ENCODE data around the gene CNMD.
"Not testable (repeated sequence)": the region's sequence is repeated elsewhere in the genome, so short reads cannot be mapped to it uniquely, and the experiment has no call there.

CNMD gene

GRCh38 chr13:52686376-52686775 lies 53.2 kb downstream of the CNMD start:
- no peak overlapping the region for H3K9ac ChIP-seq
- H3K27ac ChIP-seq, result no peak overlapping the region
- no peak overlapping the region for H3K4me2 ChIP-seq
- H3K9me3 ChIP-seq (replicated peaks in 1 of 11), result no peaks in the 10 kb centered on the region
- peaks cover 0 to 10% (median 0%) of the 10 kb centered on the region in 11 experiments; a peak in 3 of 22 replicates for H4K20me1 ChIP-seq
- TF ChIP-seq Cebpa-rat (IDR thresholded peaks at IDR 0.05), result no peak
- no peaks in the 10 kb centered on the region for H3K27me3 ChIP-seq
- H3K36me3 ChIP-seq, result peaks cover 77 to 100% (median 88%) of the 10 kb centered on the region in 11 experiments
- H3K4me3 ChIP-seq, result no peak overlapping the region
- peaks cover 0 to 8% (median 1%) of the 10 kb centered on the region in 10 experiments; a peak in 8 of 20 replicates for H3K4me1 ChIP-seq

GRCh38 chr13:52685806-52686205 lies 53.8 kb downstream of the CNMD start:
- not testable (repeated sequence) for H3K4me2 ChIP-seq

GRCh38 chr13:52677823-52678222 lies 61.8 kb downstream of the CNMD start:
- Histone ChIP-seq H3K4me3 (no peak overlapping the region), H3K27me3 (no peaks in the 10 kb centered on the region), H3K27ac (no peak overlapping the region)

More at GRCh38 chr13:52685806-52686205, 53.8 kb downstream of the CNMD start:
- H3K4me3 ChIP-seq; H3K9me3 ChIP-seq (replicated peaks in 1 of 11); H3K27me3 ChIP-seq; H3K4me1 ChIP-seq; H3K27ac ChIP-seq; H3K9ac ChIP-seq; H4K20me1 ChIP-seq: not testable (repeated sequence)
- peaks cover 83 to 100% (median 88%) of the 10 kb centered on the region in 11 experiments for H3K36me3 ChIP-seq

GRCh38 chr13:52673465-52673864 lies 66.2 kb downstream of the CNMD start:
- no peak overlapping the region for H3K9ac ChIP-seq
- H3K4me2 ChIP-seq, result no peak overlapping the region
- H3K27ac ChIP-seq, result no peak overlapping the region
- no peaks in the 10 kb centered on the region for H3K4me1 ChIP-seq
- no peaks in the 10 kb centered on the region for H3K27me3 ChIP-seq
- no peak for TF ChIP-seq Cebpa-rat (IDR thresholded peaks at IDR 0.05)
- H3K4me3 ChIP-seq, result no peak overlapping the region
- H3K36me3 ChIP-seq, result peaks cover 72 to 99% (median 91%) of the 10 kb centered on the region in 11 experiments
- H4K20me1 ChIP-seq, result peaks cover 0 to 82% (median 15%) of the 10 kb centered on the region in 11 experiments; a peak in 10 of 22 replicates
- H3K9me3 ChIP-seq (replicated peaks in 1 of 11), result no peaks in the 10 kb centered on the region

More at GRCh38 chr13:52677823-52678222, 61.8 kb downstream of the CNMD start:
- Histone ChIP-seq H3K4me1 (no peaks in the 10 kb centered on the region), H4K20me1 (peaks cover 0 to 62% (median 15%) of the 10 kb centered on the region in 11 experiments; a peak in 10 of 22 replicates), H3K4me2 (no peak overlapping the region), H3K9ac (no peak overlapping the region), H3K36me3 (peaks cover 84 to 99% (median 94%) of the 10 kb centered on the region in 11 experiments), H3K9me3 (replicated peaks in 1 of 11) (no peaks in the 10 kb centered on the region)
- no peak for TF ChIP-seq Cebpa-rat (IDR thresholded peaks at IDR 0.05)

- no peaks in the 10 kb centered on the region for H3K9me3 ChIP-seq (replicated peaks in 1 of 11)
- H3K4me1 ChIP-seq, result no peaks in the 10 kb centered on the region
- H4K20me1 ChIP-seq, result peaks cover 0 to 66% (median 21%) of the 10 kb centered on the region in 11 experiments; a peak in 12 of 22 replicates
- no peak overlapping the region for H3K27ac ChIP-seq
- no peak overlapping the region for H3K9ac ChIP-seq
- H3K27me3 ChIP-seq, result no peaks in the 10 kb centered on the region
- H3K36me3 ChIP-seq, result peaks cover 72 to 99% (median 91%) of the 10 kb centered on the region in 11 experiments
- TF ChIP-seq Cebpa-rat (IDR thresholded peaks at IDR 0.05), result no peak
- H3K4me2 ChIP-seq, result no peak overlapping the region
- no peak overlapping the region for H3K4me3 ChIP-seq
Measured at GRCh38 chr13:52670726-52671125, 68.9 kb downstream of the CNMD start.

- Histone ChIP-seq H3K9ac (no peak overlapping the region), H3K27me3 (no peaks in the 10 kb centered on the region), H3K36me3 (peaks cover 68 to 96% (median 88%) of the 10 kb centered on the region in 11 experiments), H3K27ac (no peak overlapping the region), H4K20me1 (peaks cover 0 to 64% (median 13%) of the 10 kb centered on the region in 11 experiments; a peak in 11 of 22 replicates), H3K4me1 (no peaks in the 10 kb centered on the region), H3K4me2 (no peak overlapping the region), H3K9me3 (replicated peaks in 1 of 11) (no peaks in the 10 kb centered on the region), H3K4me3 (no peak overlapping the region)
- TF ChIP-seq Cebpa-rat (IDR thresholded peaks at IDR 0.05), result no peak
Measured at GRCh38 chr13:52669677-52670076, 69.9 kb downstream of the CNMD start.

- Histone ChIP-seq H4K20me1 (peaks cover 0 to 38% (median 8%) of the 10 kb centered on the region in 11 experiments; a peak in 13 of 22 replicates), H3K36me3 (peaks cover 79 to 97% (median 94%) of the 10 kb centered on the region in 11 experiments), H3K4me1 (peaks cover 0 to 13% (median 0%) of the 10 kb centered on the region in 10 experiments; a peak in 5 of 20 replicates), H3K9ac (no peak overlapping the region), H3K4me2 (no peak overlapping the region), H3K27me3 (no peaks in the 10 kb centered on the region), H3K27ac (no peak overlapping the region), H3K4me3 (no peak overlapping the region), H3K9me3 (replicated peaks in 1 of 11) (no peaks in the 10 kb centered on the region)
- no peak for TF ChIP-seq Cebpa-rat (IDR thresholded peaks at IDR 0.05)
Measured at GRCh38 chr13:52665325-52665724, 74.3 kb downstream of the CNMD start.

- Histone ChIP-seq H3K27me3 (no peaks in the 10 kb centered on the region), H3K9ac (no peak overlapping the region; a peak in 1 of 22 replicates), H3K4me1 (peaks cover 0 to 13% (median 0%) of the 10 kb centered on the region in 10 experiments; a peak in 5 of 20 replicates), H3K4me2 (no peak overlapping the region; a peak in 1 of 22 replicates), H3K36me3 (peaks cover 76 to 96% (median 90%) of the 10 kb centered on the region in 11 experiments), H4K20me1 (peaks cover 0 to 30% (median 6%) of the 10 kb centered on the region in 11 experiments; a peak in 13 of 22 replicates), H3K4me3 (no peak overlapping the region), H3K9me3 (replicated peaks in 1 of 11) (no peaks in the 10 kb centered on the region), H3K27ac (no peak overlapping the region)
- TF ChIP-seq Cebpa-rat (IDR thresholded peaks at IDR 0.05), result no peak
Measured at GRCh38 chr13:52664272-52664671, 75.3 kb downstream of the CNMD start.

- TF ChIP-seq Cebpa-rat (IDR thresholded peaks at IDR 0.05), result no peak
- H3K4me1 ChIP-seq, result peaks cover 5 to 36% (median 19%) of the 10 kb centered on the region in 10 experiments; a peak in 18 of 20 replicates
- no peaks in the 10 kb centered on the region for H3K9me3 ChIP-seq (replicated peaks in 1 of 11)
- no peak overlapping the region for H3K9ac ChIP-seq
- no peak overlapping the region for H3K4me3 ChIP-seq
- no peaks in the 10 kb centered on the region for H3K27me3 ChIP-seq
- H3K4me2 ChIP-seq, result no peak overlapping the region
- peaks cover 65 to 97% (median 74%) of the 10 kb centered on the region in 11 experiments for H3K36me3 ChIP-seq
- H3K27ac ChIP-seq, result no peak overlapping the region
- peaks cover 3 to 47% (median 22%) of the 10 kb centered on the region in 11 experiments; a peak in 14 of 22 replicates for H4K20me1 ChIP-seq
Measured at GRCh38 chr13:52659340-52659739, 80.3 kb downstream of the CNMD start.

Measured in BLaER1 treated with 17β-estradiol and CSF1 and Interleukin-3, amounts not matched to agents 10 nM and 100 nM (cell line).